ENCODE measurements around the gene DCBLD1.

The DCBLD1 gene

GRCh38 chr6:117533775-117534174 is 51.3 kb downstream of the DCBLD1 start:
- DNase-seq, result no peak

- no peak for DNase-seq
Observed at GRCh38 chr6:117534974-117535373, 52.5 kb downstream of the DCBLD1 start.

GRCh38 chr6:117536317-117536716 is 53.8 kb downstream of the DCBLD1 start:
- no peak for DNase-seq

- no peak for DNase-seq
Observed at GRCh38 chr6:117538615-117539014, 56.1 kb downstream of the DCBLD1 start.

- no peak for DNase-seq
Observed at GRCh38 chr6:117540670-117541069, 58.2 kb downstream of the DCBLD1 start.

- no peak for DNase-seq
Observed at GRCh38 chr6:117542493-117542892, 60.0 kb downstream of the DCBLD1 start.

GRCh38 chr6:117544716-117545115 is 62.2 kb downstream of the DCBLD1 start:
- no peak for DNase-seq

- DNase-seq, result no peak
Observed at GRCh38 chr6:117545161-117545595, 62.7 kb downstream of the DCBLD1 start.

GRCh38 chr6:117546674-117547073 is 64.2 kb downstream of the DCBLD1 start:
- DNase-seq, result no peak

GRCh38 chr6:117547688-117548621 is 65.5 kb downstream of the DCBLD1 start:
- DNase-seq, result peak; percentile 26

GRCh38 chr6:117548797-117549301 is 66.4 kb downstream of the DCBLD1 start:
- DNase-seq, result no peak

- no peak for DNase-seq
Observed at GRCh38 chr6:117549611-117550010, 67.1 kb downstream of the DCBLD1 start.

GRCh38 chr6:117550078-117550600 is 67.7 kb downstream of the DCBLD1 start:
- no peak for DNase-seq

GRCh38 chr6:117550618-117551242 is 68.3 kb downstream of the DCBLD1 start:
- DNase-seq, result no peak

GRCh38 chr6:117552618-117553017 is 70.1 kb downstream of the DCBLD1 start:
- no peak for DNase-seq

GRCh38 chr6:117553142-117553541 is 70.7 kb downstream of the DCBLD1 start:
- DNase-seq, result no peak

GRCh38 chr6:117555262-117555849 is 72.9 kb downstream of the DCBLD1 start:
- DNase-seq, result no peak

- DNase-seq, result peak; percentile 49
Observed at GRCh38 chr6:117555882-117556498, 73.5 kb downstream of the DCBLD1 start.

GRCh38 chr6:117557951-117558350 is 75.5 kb downstream of the DCBLD1 start:
- DNase-seq, result no peak

- no peak for DNase-seq
Observed at GRCh38 chr6:117558818-117559217, 76.3 kb downstream of the DCBLD1 start.

GRCh38 chr6:117559299-117559698 is 76.8 kb downstream of the DCBLD1 start:
- no peak for DNase-seq

- no peak for DNase-seq
Observed at GRCh38 chr6:117561128-117561527, 78.7 kb downstream of the DCBLD1 start.

GRCh38 chr6:117564681-117565080 is 82.2 kb downstream of the DCBLD1 start:
- DNase-seq, result no peak
